HFF-Myc (cell line): ENCODE measurements around the gene EXOC4.

Experiments used
- DNase-seq: peaks from one replicate; pipeline ENCODE4 v3.0.0-alpha.2; 2011; ENCODE audit warnings: low read depth; ENCODE audit errors: extremely low read depth
- H3K4me3 ChIP-seq: replicated peaks from 2 replicates; pipeline ENCODE4 v1.5.1; 2011; ENCODE audit warnings: low read depth, mild to moderate bottlenecking, control low read depth, low read length
- TF ChIP-seq, protein P1 (sequence below): IDR thresholded peaks from 2 replicates; pipeline ENCODE4 v1.5.1; 2012; ENCODE audit warnings: mild to moderate bottlenecking, low read depth, low read length, control low read depth; ENCODE audit errors: missing control alignments

EXOC4 gene

DNA sequence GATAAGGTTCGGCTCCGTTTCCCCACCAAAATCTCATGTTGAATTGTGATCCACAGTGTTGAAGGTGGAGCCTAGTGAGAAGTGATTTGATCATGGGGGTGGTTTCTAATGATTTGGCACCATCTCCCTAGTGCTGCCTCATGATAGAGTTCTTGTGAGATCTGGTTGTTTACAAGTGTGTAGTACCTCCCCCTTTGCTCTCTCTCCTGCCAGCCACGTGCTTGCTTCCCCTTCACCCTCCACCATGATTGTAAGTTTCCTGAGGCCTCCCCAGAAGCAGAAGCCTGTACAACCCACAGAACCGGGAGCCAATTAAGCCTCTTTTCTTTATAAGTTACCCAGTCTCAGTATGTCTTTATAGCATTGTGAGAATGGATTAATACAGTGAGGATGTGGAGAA is 862.1 kb downstream of the EXOC4 start:
- no peak for DNase-seq
- TF ChIP-seq, protein P1, sequence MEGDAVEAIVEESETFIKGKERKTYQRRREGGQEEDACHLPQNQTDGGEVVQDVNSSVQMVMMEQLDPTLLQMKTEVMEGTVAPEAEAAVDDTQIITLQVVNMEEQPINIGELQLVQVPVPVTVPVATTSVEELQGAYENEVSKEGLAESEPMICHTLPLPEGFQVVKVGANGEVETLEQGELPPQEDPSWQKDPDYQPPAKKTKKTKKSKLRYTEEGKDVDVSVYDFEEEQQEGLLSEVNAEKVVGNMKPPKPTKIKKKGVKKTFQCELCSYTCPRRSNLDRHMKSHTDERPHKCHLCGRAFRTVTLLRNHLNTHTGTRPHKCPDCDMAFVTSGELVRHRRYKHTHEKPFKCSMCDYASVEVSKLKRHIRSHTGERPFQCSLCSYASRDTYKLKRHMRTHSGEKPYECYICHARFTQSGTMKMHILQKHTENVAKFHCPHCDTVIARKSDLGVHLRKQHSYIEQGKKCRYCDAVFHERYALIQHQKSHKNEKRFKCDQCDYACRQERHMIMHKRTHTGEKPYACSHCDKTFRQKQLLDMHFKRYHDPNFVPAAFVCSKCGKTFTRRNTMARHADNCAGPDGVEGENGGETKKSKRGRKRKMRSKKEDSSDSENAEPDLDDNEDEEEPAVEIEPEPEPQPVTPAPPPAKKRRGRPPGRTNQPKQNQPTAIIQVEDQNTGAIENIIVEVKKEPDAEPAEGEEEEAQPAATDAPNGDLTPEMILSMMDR: no peak
- H3K4me3 ChIP-seq: no peak overlapping the region
